MG63 (cell line): Measurements from ENCODE around the gene DUSP11. TPM values are rescaled to one million over a fixed set of nuclear protein-coding genes. Genes with fewer than 3 reads are reported as not detected.
"Not testable (repeated sequence)": the region's sequence is repeated elsewhere in the genome, so short reads cannot be mapped to it uniquely, and the experiment has no call there.

ENCODE experiments used
- DNase-seq: peaks from one replicate; pipeline ENCODE4 v3.0.0-alpha.2; 2020
- H3K27me3 ChIP-seq: fragments of 250-450 bp; sonication (Bioruptor Pico); 2 replicates; pipeline ENCODE4 v1.5.1; 2020; ENCODE audit warnings: mild to moderate bottlenecking, moderate library complexity
- H3K36me3 ChIP-seq: fragments of 250-450 bp; sonication (Bioruptor Pico); 2 replicates; pipeline ENCODE4 v1.5.1; 2020; ENCODE audit warnings: mild to moderate bottlenecking, moderate library complexity
- H3K4me3 ChIP-seq: fragments of 250-450 bp; sonication (Bioruptor Pico); 2 replicates; pipeline ENCODE4 v1.5.1; 2020; ENCODE audit warnings: mild to moderate bottlenecking, moderate library complexity
- H3K9me3 ChIP-seq: fragments of 250-450 bp; sonication (Bioruptor Pico); 2 replicates; pipeline ENCODE4 v1.5.1; 2020; ENCODE audit warnings: mild to moderate bottlenecking, moderate library complexity
- total RNA-seq: library from RNA; depleted of rRNA; stranded (reverse); fragments of >200 nt; shearing (Covaris generic); gene quantifications from 2 replicates; pipeline ENCODE4 v1.2.3, GENCODE V29; 2014; ENCODE audit warnings: low replicate concordance; rRNA removed

Gene DUSP11
- 13.0 and 26.1 TPM in 2 replicates for total RNA-seq

GRCh38 chr2:73779467-73780236 is at the start of gene DUSP11:
Gene DUSP11, minus strand, starts transcription at chr2:73780103. Its CDS starts 129 bp downstream, at chr2:73779974.
- Histone ChIP-seq H3K4me3 (peak within 1 kb of the TSS; percentile 97), H3K27me3 (no peaks in the 10 kb centered on the region), H3K36me3 (peaks cover 17% of the 10 kb centered on the region), H3K9me3 (no peaks in the 10 kb centered on the region)
- DNase-seq: peak; percentile 91

- DNase-seq: peak; percentile 94
- Histone ChIP-seq H3K9me3 (no peaks in the 10 kb centered on the region), H3K4me3 (peak within 1 kb of the TSS; percentile 87), H3K36me3 (peaks cover 17% of the 10 kb centered on the region), H3K27me3 (no peaks in the 10 kb centered on the region)
These were observed 49.1 kb upstream of the DUSP11 start, which contains the start of gene STAMBP for GRCh38 chr2:73828818-73829570. Gene STAMBP, plus strand, starts transcription at chr2:73828961. Its CDS starts 1,896 bp downstream, at chr2:73830857.

- H3K27me3 ChIP-seq: no peaks in the 10 kb centered on the region
- peak overlapping the region; percentile 87 for H3K4me3 ChIP-seq
- H3K36me3 ChIP-seq: peaks cover 13% of the 10 kb centered on the region
- no peaks in the 10 kb centered on the region for H3K9me3 ChIP-seq
- no peak for DNase-seq
These were observed 48.5 kb upstream of the DUSP11 start for GRCh38 chr2:73828389-73828817.

- H3K27me3 ChIP-seq: no peaks in the 10 kb centered on the region
- no peak for DNase-seq
- peak overlapping the region; percentile 87 for H3K4me3 ChIP-seq
- no peaks in the 10 kb centered on the region for H3K9me3 ChIP-seq
- peaks cover 8% of the 10 kb centered on the region for H3K36me3 ChIP-seq
These were observed 47.9 kb upstream of the DUSP11 start for GRCh38 chr2:73827660-73828388.

GRCh38 chr2:73827018-73827417 is 47.1 kb upstream of the DUSP11 start:
- no peak for DNase-seq
- no peaks in the 10 kb centered on the region for H3K9me3 ChIP-seq

GRCh38 chr2:73825408-73825807 is 45.5 kb upstream of the DUSP11 start:
- Histone ChIP-seq H3K27me3 (no peaks in the 10 kb centered on the region), H3K9me3 (no peaks in the 10 kb centered on the region), H3K36me3 (no peaks in the 10 kb centered on the region), H3K4me3 (no peak overlapping the region)
- no peak for DNase-seq

More at GRCh38 chr2:73827018-73827417, 47.1 kb upstream of the DUSP11 start:
- Histone ChIP-seq H3K4me3 (no peak overlapping the region), H3K27me3 (no peaks in the 10 kb centered on the region), H3K36me3 (peaks cover under 1% of the 10 kb centered on the region)

- Histone ChIP-seq H3K27me3 (no peaks in the 10 kb centered on the region), H3K36me3 (no peaks in the 10 kb centered on the region), H3K4me3 (no peak overlapping the region), H3K9me3 (no peaks in the 10 kb centered on the region)
- DNase-seq: no peak
These were observed 44.1 kb upstream of the DUSP11 start for GRCh38 chr2:73823916-73824523.

GRCh38 chr2:73823416-73823815 is 43.5 kb upstream of the DUSP11 start:
- H3K9me3 ChIP-seq: no peaks in the 10 kb centered on the region
- H3K27me3 ChIP-seq: no peaks in the 10 kb centered on the region
- no peak overlapping the region for H3K4me3 ChIP-seq
- no peak for DNase-seq
- no peaks in the 10 kb centered on the region for H3K36me3 ChIP-seq

GRCh38 chr2:73822991-73823390 is 43.1 kb upstream of the DUSP11 start:
- H3K9me3 ChIP-seq: no peaks in the 10 kb centered on the region
- H3K27me3 ChIP-seq: no peaks in the 10 kb centered on the region
- DNase-seq: no peak
- H3K36me3 ChIP-seq: no peaks in the 10 kb centered on the region
- no peak overlapping the region for H3K4me3 ChIP-seq

GRCh38 chr2:73822276-73822675 is 42.4 kb upstream of the DUSP11 start:
- DNase-seq: no peak
- H3K27me3 ChIP-seq: no peaks in the 10 kb centered on the region
- H3K4me3 ChIP-seq: no peak overlapping the region
- no peaks in the 10 kb centered on the region for H3K36me3 ChIP-seq
- H3K9me3 ChIP-seq: no peaks in the 10 kb centered on the region

- Histone ChIP-seq H3K4me3 (no peak overlapping the region), H3K9me3 (no peaks in the 10 kb centered on the region), H3K27me3 (no peaks in the 10 kb centered on the region), H3K36me3 (no peaks in the 10 kb centered on the region)
- DNase-seq: no peak
These were observed 41.8 kb upstream of the DUSP11 start for GRCh38 chr2:73821669-73822068.

GRCh38 chr2:73821227-73821626 is 41.3 kb upstream of the DUSP11 start:
- H3K36me3 ChIP-seq: no peaks in the 10 kb centered on the region
- H3K4me3 ChIP-seq: no peak overlapping the region
- no peak for DNase-seq
- no peaks in the 10 kb centered on the region for H3K27me3 ChIP-seq
- H3K9me3 ChIP-seq: no peaks in the 10 kb centered on the region

- Histone ChIP-seq H3K4me3 (no peak overlapping the region), H3K9me3 (no peaks in the 10 kb centered on the region), H3K36me3 (no peaks in the 10 kb centered on the region), H3K27me3 (no peaks in the 10 kb centered on the region; the same call in 1 of the 2 replicates)
- no peak for DNase-seq
These were observed 38.4 kb upstream of the DUSP11 start for GRCh38 chr2:73818296-73818695.

GRCh38 chr2:73812635-73813034 is 32.7 kb upstream of the DUSP11 start:
- Histone ChIP-seq H3K27me3 (peaks cover 5% of the 10 kb centered on the region; the same call in 1 of the 2 replicates), H3K9me3 (no peaks in the 10 kb centered on the region), H3K4me3 (no peak overlapping the region), H3K36me3 (no peaks in the 10 kb centered on the region)
- DNase-seq: no peak

GRCh38 chr2:73811878-73812277 is 32.0 kb upstream of the DUSP11 start:
- Histone ChIP-seq H3K4me3 (no peak overlapping the region), H3K27me3 (peaks cover 5% of the 10 kb centered on the region; the same call in 1 of the 2 replicates), H3K9me3 (no peaks in the 10 kb centered on the region), H3K36me3 (no peaks in the 10 kb centered on the region)
- no peak for DNase-seq

GRCh38 chr2:73783883-73784282 is 4.0 kb upstream of the DUSP11 start, which contains the start of gene C2orf78:
Gene C2orf78, plus strand, starts transcription at chr2:73784183. Its CDS starts 127 bp downstream, at chr2:73784310.
- H3K27me3 ChIP-seq, H3K36me3 ChIP-seq, H3K9me3 ChIP-seq, DNase-seq, H3K4me3 ChIP-seq: not testable (repeated sequence)
